Measurements from ENCODE around the gene TRIM28. TPM values are rescaled to one million over a fixed set of nuclear protein-coding genes. Genes with fewer than 3 reads are reported as not detected.

TRIM28 gene
- total and polyA plus RNA-seq, 9 of the 15 experiments (the other 6 are each of a cell fraction or from before 2014, with no cell fraction given) = 12.1 to 797 (median 490) TPM

GRCh38 chr19:58581227-58582141 is 37.6 kb downstream of the TRIM28 start (continued):
- peak; percentile 40 for TF ChIP-seq NCOR1 (IDR thresholded peaks at IDR 0.05)
- TF ChIP-seq ZNF263 (CRISPR knock-in tag; IDR thresholded peaks at IDR 0.05; ENCODE audit: borderline replicate concordance) = peak; percentile 60; the same call in 1 of the 2 replicates
- TF ChIP-seq RBM25 (IDR thresholded peaks at IDR 0.05; ENCODE audit: low read depth, low read length, severe bottlenecking) = no peak
- peak; percentile 90 for TF ChIP-seq MGA (IDR thresholded peaks at IDR 0.05)
- TF ChIP-seq KAT8 (IDR thresholded peaks at IDR 0.05; ENCODE audit: low read depth) = no peak
- no peak for TF ChIP-seq HMG20B (CRISPR knock-in tag; IDR thresholded peaks at IDR 0.05)
- TF ChIP-seq ZNF551 (CRISPR knock-in tag; IDR thresholded peaks at IDR 0.05) = no peak
- TF ChIP-seq RFX5 (IDR thresholded peaks at IDR 0.05; ENCODE audit: low read depth, low read length) = no peak
- peak in 1 of 3 experiments; percentile 82; a peak in 2 of 6 replicates for TF ChIP-seq ZBTB11 (CRISPR knock-in tag; IDR thresholded peaks at IDR 0.05)
- TF ChIP-seq TAF1 (IDR thresholded peaks at IDR 0.05; ENCODE audit: control insufficient read depth, extremely low read depth, insufficient read depth, low read length, severe bottlenecking) = peak; percentile 34
- peak; percentile 71; the same call in 1 of the 2 replicates for TF ChIP-seq ESRRA (IDR thresholded peaks at IDR 0.05; ENCODE audit: borderline replicate concordance, low read depth)

All from K562 (cell line).